Activated CD8-positive, alpha-beta memory T cell treated with anti-CD3 and anti-CD28 coated beads for 36 hours (primary cell): ENCODE data around the gene COASY. TPM values are rescaled to one million over a fixed set of nuclear protein-coding genes. Genes with fewer than 3 reads are reported as not detected.

Experiments
- CTCF ChIA-PET: fragments of 350-600 bp; sonication (Branson Sonifier 250); formaldehyde crosslinking; loops from one replicate; lab custom pipeline; 2021; ENCODE audit warnings: antibody characterized with exemption; lab: Charles Lee
- POLR2A ChIA-PET: fragments of 350-600 bp; sonication (Branson Sonifier 250); formaldehyde crosslinking; loops from one replicate; lab custom pipeline; 2021; ENCODE audit warnings: antibody characterized with exemption; lab: Charles Lee
- total RNA-seq, 2 experiments: library from RNA; stranded (reverse); gene quantifications; one replicate each; pipeline ENCODE4 v1.2.3, GENCODE V29; 2021

COASY gene
- total RNA-seq, 2 experiments from 2014 or later, result 118 to 120 TPM

- POLR2A ChIA-PET, result no interaction called here
Measured at GRCh38 chr17:42579794-42580551, 18.0 kb downstream of the COASY start.

GRCh38 chr17:42581744-42582270, 19.9 kb downstream of the COASY start:
- CTCF ChIA-PET, result interaction anchor here (1.3 kb wide), 1 partner anchor 14 kb away, joined by 3 read pairs; no protein-coding TSS in a partner anchor

More at GRCh38 chr17:42579794-42580551, 18.0 kb downstream of the COASY start:
- CTCF ChIA-PET, result interaction anchor here (3.3 to 3.6 kb wide), 2 partner anchors 29 to 182 kb away, joined by 17 to 26 read pairs; partner anchors contain the start of genes RAMP2, RETREG3 and TUBG1

GRCh38 chr17:42584880-42585279, 22.9 kb downstream of the COASY start:
- CTCF ChIA-PET, result no interaction called here
- POLR2A ChIA-PET, result no interaction called here

More at GRCh38 chr17:42581744-42582270, 19.9 kb downstream of the COASY start:
- POLR2A ChIA-PET, result interaction anchor here (0.6 kb wide), 1 partner anchor 9 kb away, joined by 3 read pairs; no protein-coding TSS in a partner anchor

GRCh38 chr17:42585353-42585752, 23.4 kb downstream of the COASY start:
- CTCF ChIA-PET, result interaction anchor here (0.6 kb wide), 1 partner anchor 173 kb away, joined by 3 read pairs; no protein-coding TSS in a partner anchor
- POLR2A ChIA-PET, result no interaction called here

- POLR2A ChIA-PET, result interaction anchor here (0.5 kb wide), 1 partner anchor 245 kb away, joined by 3 read pairs; no protein-coding TSS in a partner anchor
Measured at GRCh38 chr17:42586514-42587230, 24.7 kb downstream of the COASY start.

GRCh38 chr17:42590886-42591285, 28.9 kb downstream of the COASY start:
- POLR2A ChIA-PET, result interaction anchor here (1.1 kb wide), 1 partner anchor 9 kb away, joined by 3 read pairs; no protein-coding TSS in a partner anchor
- CTCF ChIA-PET, result interaction anchor here (0.6 to 2.5 kb wide), 2 partner anchors 13 to 234 kb away, joined by 3 to 7 read pairs; no protein-coding TSS in a partner anchor

More at GRCh38 chr17:42586514-42587230, 24.7 kb downstream of the COASY start:
- CTCF ChIA-PET, result interaction anchor here (0.6 to 2.2 kb wide), 4 partner anchors 8 to 22 kb away, joined by 3 to 10 read pairs (median 4); partner anchors contain the start of gene RETREG3

- POLR2A ChIA-PET, result interaction anchor here (1.1 kb wide), 1 partner anchor 10 kb away, joined by 3 read pairs; no protein-coding TSS in a partner anchor
Measured at GRCh38 chr17:42591411-42591810, 29.5 kb downstream of the COASY start.

GRCh38 chr17:42596386-42596785, 34.4 kb downstream of the COASY start:
- POLR2A ChIA-PET, result interaction anchor here (0.5 kb wide), 1 partner anchor 36 kb away, joined by 3 read pairs; no protein-coding TSS in a partner anchor
- CTCF ChIA-PET, result interaction anchor here (0.8 kb wide), 1 partner anchor 1608 kb away, joined by 5 read pairs; no protein-coding TSS in a partner anchor

More at GRCh38 chr17:42591411-42591810, 29.5 kb downstream of the COASY start:
- CTCF ChIA-PET, result interaction anchor here (0.6 to 2.5 kb wide), 2 partner anchors 13 to 234 kb away, joined by 3 to 7 read pairs; no protein-coding TSS in a partner anchor

GRCh38 chr17:42598905-42599304, 37.0 kb downstream of the COASY start:
- POLR2A ChIA-PET, result interaction anchor here (0.5 to 1.3 kb wide), 2 partner anchors 13 to 733 kb away, joined by 3 to 7 read pairs; partner anchors contain the start of gene KLHL11
- CTCF ChIA-PET, result interaction anchor here (1.1 kb wide), 1 partner anchor 21 kb away, joined by 8 read pairs; the partner anchor contains the start of gene PSMC3IP

GRCh38 chr17:42603318-42603717, 41.4 kb downstream of the COASY start:
- CTCF ChIA-PET, result no interaction called here

GRCh38 chr17:42607769-42608168, 45.8 kb downstream of the COASY start:
- POLR2A ChIA-PET, result interaction anchor here (0.9 to 2.2 kb wide), 4 partner anchors 11 to 53 kb away, joined by 3 to 7 read pairs (median 5); no protein-coding TSS in a partner anchor
- CTCF ChIA-PET, result interaction anchor here (0.5 to 2.6 kb wide), 7 partner anchors 21 to 810 kb away, joined by 3 to 17 read pairs (median 4); partner anchors contain the start of gene PSMC3IP

More at GRCh38 chr17:42603318-42603717, 41.4 kb downstream of the COASY start:
- POLR2A ChIA-PET, result no interaction called here

- ChIA-PET CTCF (interaction anchor here (0.5 to 2.6 kb wide), 9 partner anchors 22 to 811 kb away, joined by 3 to 17 read pairs (median 4); partner anchors contain the start of gene PSMC3IP), POLR2A (interaction anchor here (0.5 to 2.2 kb wide), 8 partner anchors 10 to 915 kb away, joined by 3 to 7 read pairs (median 4); partner anchors contain the start of genes MLX and VPS25)
Measured at GRCh38 chr17:42608305-42609181, 46.6 kb downstream of the COASY start.

- ChIA-PET CTCF (interaction anchor here (1.1 to 2.6 kb wide), 4 partner anchors 23 to 61 kb away, joined by 3 to 17 read pairs (median 5); partner anchors contain the start of gene PSMC3IP), POLR2A (interaction anchor here (0.5 to 2.2 kb wide), 5 partner anchors 11 to 916 kb away, joined by 3 to 7 read pairs (median 5); partner anchors contain the start of genes MLX and VPS25)
Measured at GRCh38 chr17:42609182-42609813, 47.4 kb downstream of the COASY start, which contains the start of the genes RETREG3 and TUBG1. TSS of gene RETREG3 (minus strand) at chr17:42609374. CDS start at chr17:42609324, 50 bp downstream. TSS of gene TUBG1 (plus strand) at chr17:42609683. CDS start at chr17:42609738, 55 bp downstream.

- CTCF ChIA-PET, result interaction anchor here (1.6 to 2.6 kb wide), 2 partner anchors 26 to 31 kb away, joined by 3 to 17 read pairs; partner anchors contain the start of gene PSMC3IP
Measured at GRCh38 chr17:42609814-42610801, 48.2 kb downstream of the COASY start.

GRCh38 chr17:42612013-42612412, 50.1 kb downstream of the COASY start:
- POLR2A ChIA-PET, result interaction anchor here (0.7 kb wide), 1 partner anchor 12 kb away, joined by 7 read pairs; no protein-coding TSS in a partner anchor

More at GRCh38 chr17:42609814-42610801, 48.2 kb downstream of the COASY start:
- POLR2A ChIA-PET, result interaction anchor here (0.7 to 1.9 kb wide), 3 partner anchors 12 to 164 kb away, joined by 3 to 7 read pairs (median 5); partner anchors contain the start of genes MLX and VPS25

More at GRCh38 chr17:42612013-42612412, 50.1 kb downstream of the COASY start:
- CTCF ChIA-PET, result no interaction called here
